Left ventricle myocardium inferior (tissue), 1 donor: Measurements from ENCODE around the gene RCHY1. TPM values are rescaled to one million over a fixed set of nuclear protein-coding genes. Genes with fewer than 3 reads are reported as not detected.

ENCODE experiments used
- DNase-seq: peaks from one replicate; pipeline ENCODE4 v3.0.0-alpha.2; 2020
- H3K27ac ChIP-seq: fragments of 200-600 bp; replicated peaks from 2 replicates; pipeline ENCODE4 v1.8.0; 2021
- H3K27me3 ChIP-seq: fragments of 200-600 bp; 2 replicates; pipeline ENCODE4 v1.8.0; 2021; ENCODE audit warnings: low read depth
- H3K36me3 ChIP-seq: fragments of 200-600 bp; 2 replicates; pipeline ENCODE4 v1.8.0; 2021
- H3K4me1 ChIP-seq: fragments of 200-600 bp; 2 replicates; pipeline ENCODE4 v1.8.0; 2021
- H3K4me3 ChIP-seq: fragments of 200-600 bp; 2 replicates; pipeline ENCODE4 v1.8.0; 2021; ENCODE audit warnings: mild to moderate bottlenecking, moderate library complexity
- H3K9me3 ChIP-seq: fragments of 200-600 bp; replicated peaks from 2 replicates; pipeline ENCODE4 v1.8.0; 2021
- intact Hi-C: fragments of 100-400 bp; cut with micrococcal nuclease; formaldehyde crosslinking; loops from one replicate; pipeline ENCODE4 v1.11.0; 2022
- total RNA-seq: library from RNA; stranded (reverse); fragmentation: NEBNext Ultra II Directional; extraction: Animal tissue kit (Norgen Biotek cat#: 25700); gene quantifications from one replicate; pipeline ENCODE4 v1.2.1, GENCODE V29; 2021
- TF ChIP-seq, protein P1 (sequence below): fragments of 200-600 bp; IDR thresholded peaks from 2 replicates; pipeline ENCODE4 v1.8.0; 2021; ENCODE audit warnings: antibody characterized with exemption, mild to moderate bottlenecking, borderline replicate concordance
- donor health status: DM: no; HTN: yes; CAD: no; lungs with severe emphysema.

The RCHY1 gene
- total RNA-seq, 1 donor from 2014 or later: 42.6 TPM

GRCh38 chr4:75505630-75506029 is 8.6 kb downstream of the RCHY1 start:
- H3K4me3 ChIP-seq: no peak overlapping the region
- intact Hi-C loops: no loop called here
- H3K27me3 ChIP-seq: no peaks in the 10 kb centered on the region
- H3K36me3 ChIP-seq: peaks cover 69% of the 10 kb centered on the region
- TF ChIP-seq, protein P1, sequence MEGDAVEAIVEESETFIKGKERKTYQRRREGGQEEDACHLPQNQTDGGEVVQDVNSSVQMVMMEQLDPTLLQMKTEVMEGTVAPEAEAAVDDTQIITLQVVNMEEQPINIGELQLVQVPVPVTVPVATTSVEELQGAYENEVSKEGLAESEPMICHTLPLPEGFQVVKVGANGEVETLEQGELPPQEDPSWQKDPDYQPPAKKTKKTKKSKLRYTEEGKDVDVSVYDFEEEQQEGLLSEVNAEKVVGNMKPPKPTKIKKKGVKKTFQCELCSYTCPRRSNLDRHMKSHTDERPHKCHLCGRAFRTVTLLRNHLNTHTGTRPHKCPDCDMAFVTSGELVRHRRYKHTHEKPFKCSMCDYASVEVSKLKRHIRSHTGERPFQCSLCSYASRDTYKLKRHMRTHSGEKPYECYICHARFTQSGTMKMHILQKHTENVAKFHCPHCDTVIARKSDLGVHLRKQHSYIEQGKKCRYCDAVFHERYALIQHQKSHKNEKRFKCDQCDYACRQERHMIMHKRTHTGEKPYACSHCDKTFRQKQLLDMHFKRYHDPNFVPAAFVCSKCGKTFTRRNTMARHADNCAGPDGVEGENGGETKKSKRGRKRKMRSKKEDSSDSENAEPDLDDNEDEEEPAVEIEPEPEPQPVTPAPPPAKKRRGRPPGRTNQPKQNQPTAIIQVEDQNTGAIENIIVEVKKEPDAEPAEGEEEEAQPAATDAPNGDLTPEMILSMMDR: no peak
- peaks cover 16% of the 10 kb centered on the region for H3K4me1 ChIP-seq
- no peak overlapping the region for H3K27ac ChIP-seq
- DNase-seq: no peak
- no peaks in the 10 kb centered on the region for H3K9me3 ChIP-seq

DNA sequence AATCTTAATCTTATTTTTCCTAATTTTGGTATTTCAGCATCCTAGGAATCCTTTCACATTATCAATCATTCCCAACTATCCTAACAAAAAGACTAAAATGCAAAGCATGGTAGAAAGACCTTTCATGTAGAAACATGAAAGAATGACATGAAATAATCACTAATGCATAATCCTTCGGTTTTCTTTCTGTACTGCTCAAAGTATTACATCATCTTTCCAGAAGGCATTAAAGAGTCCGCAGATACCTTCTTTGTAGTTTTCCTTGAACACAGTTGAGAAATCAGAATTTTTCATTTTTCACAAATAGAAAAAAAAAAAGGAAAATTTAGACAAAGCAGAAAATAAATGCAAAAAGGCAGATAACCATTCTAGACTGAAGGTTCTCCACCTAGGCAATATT is 11.5 kb downstream of the RCHY1 start:
- Histone ChIP-seq H3K27ac (no peak overlapping the region), H3K27me3 (no peaks in the 10 kb centered on the region), H3K4me1 (no peaks in the 10 kb centered on the region), H3K9me3 (peaks cover 8% of the 10 kb centered on the region), H3K4me3 (no peak overlapping the region), H3K36me3 (peaks cover 88% of the 10 kb centered on the region)
- DNase-seq: no peak
- TF ChIP-seq, protein P1: no peak
- intact Hi-C loops: no loop called here

GRCh38 chr4:75499900-75500299 is 14.3 kb downstream of the RCHY1 start:
- peaks cover 24% of the 10 kb centered on the region for H3K4me1 ChIP-seq
- no peak for DNase-seq
- H3K27ac ChIP-seq: no peak overlapping the region
- peaks cover 8% of the 10 kb centered on the region for H3K9me3 ChIP-seq
- H3K27me3 ChIP-seq: no peaks in the 10 kb centered on the region
- peaks cover 85% of the 10 kb centered on the region for H3K36me3 ChIP-seq
- TF ChIP-seq, protein P1: no peak
- no peak overlapping the region for H3K4me3 ChIP-seq
- intact Hi-C loops: no loop called here

DNA sequence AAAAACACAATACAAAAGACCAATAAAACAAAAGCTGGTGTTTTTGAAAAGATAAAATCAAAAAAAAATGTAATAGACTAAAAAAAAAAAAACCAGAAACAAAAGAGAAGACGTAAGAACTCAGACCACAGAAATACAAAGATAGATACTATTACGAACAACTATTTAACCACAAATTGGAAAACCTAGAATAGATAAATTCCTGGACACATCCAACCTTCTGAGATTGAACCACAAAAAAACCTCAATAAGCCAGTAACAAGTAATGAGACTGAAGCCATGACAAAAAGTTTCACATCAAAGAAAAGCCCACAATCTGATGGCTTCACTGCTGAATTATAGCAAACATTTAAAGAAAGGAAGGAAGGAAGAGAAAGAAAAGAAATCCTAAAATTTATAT is 16.2 kb downstream of the RCHY1 start:
- H3K27ac ChIP-seq: no peak overlapping the region
- peaks cover 37% of the 10 kb centered on the region for H3K4me1 ChIP-seq
- peaks cover 8% of the 10 kb centered on the region for H3K9me3 ChIP-seq
- peaks cover 76% of the 10 kb centered on the region for H3K36me3 ChIP-seq
- no peak for DNase-seq
- H3K27me3 ChIP-seq: no peaks in the 10 kb centered on the region
- no peak overlapping the region for H3K4me3 ChIP-seq
- TF ChIP-seq, protein P1: no peak
- intact Hi-C loops: no loop called here

DNA sequence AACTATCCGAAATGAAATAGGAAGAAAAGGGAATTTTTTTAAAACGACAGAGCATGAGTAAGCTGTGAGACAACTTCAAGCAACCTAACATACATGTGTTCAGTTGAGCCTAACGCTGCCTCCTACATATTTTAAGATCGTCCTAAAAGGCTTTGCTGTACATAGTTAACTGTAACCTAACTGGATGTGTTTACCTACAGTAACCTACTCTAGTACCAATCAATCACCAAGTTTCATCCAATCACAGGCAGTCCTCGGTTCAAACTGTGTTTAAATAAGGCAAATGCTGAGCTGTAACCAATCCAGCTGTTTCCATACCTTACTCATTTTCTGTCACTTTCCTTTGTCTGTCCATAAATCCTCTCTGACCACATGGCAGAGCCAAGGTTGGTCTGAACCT is 17.1 kb downstream of the RCHY1 start:
- Histone ChIP-seq H3K27me3 (no peaks in the 10 kb centered on the region), H3K9me3 (peaks cover 8% of the 10 kb centered on the region), H3K27ac (no peak overlapping the region), H3K4me1 (peaks cover 37% of the 10 kb centered on the region), H3K4me3 (no peak overlapping the region), H3K36me3 (peaks cover 74% of the 10 kb centered on the region)
- intact Hi-C loops: no loop called here
- DNase-seq: no peak
- TF ChIP-seq, protein P1: no peak

- peaks cover 37% of the 10 kb centered on the region for H3K4me1 ChIP-seq
- DNase-seq: no peak
- TF ChIP-seq, protein P1: no peak
- H3K27ac ChIP-seq: no peak overlapping the region
- H3K4me3 ChIP-seq: no peak overlapping the region
- peaks cover 74% of the 10 kb centered on the region for H3K36me3 ChIP-seq
- peaks cover 8% of the 10 kb centered on the region for H3K9me3 ChIP-seq
- intact Hi-C loops: no loop called here
- no peaks in the 10 kb centered on the region for H3K27me3 ChIP-seq
Observed at GRCh38 chr4:75496406-75496805, 17.8 kb downstream of the RCHY1 start.
